GM12878 (cell line): ENCODE measurements around the gene NCAPH2. TPM values are rescaled to one million over a fixed set of nuclear protein-coding genes. Genes with fewer than 3 reads are reported as not detected.

ENCODE experiments used
- CBX5 ChIP-seq: sonication (generic); IDR thresholded peaks from 2 replicates; pipeline ENCODE4 v1.6.1; 2016; ENCODE audit warnings: low read depth, moderate library complexity, mild to moderate bottlenecking, inconsistent platforms
- CHD2 ChIP-seq: IDR thresholded peaks from 2 replicates; pipeline ENCODE4 v1.6.1; 2011; ENCODE audit warnings: low read depth, low read length, improper control_type of control experiment, borderline replicate concordance
- EED ChIP-seq: sonication (generic); IDR thresholded peaks from 2 replicates; pipeline ENCODE4 v1.6.1; 2016; ENCODE audit warnings: antibody characterized with exemption, low read depth
- ESRRA ChIP-seq: IDR thresholded peaks from 2 replicates; pipeline ENCODE4 v1.6.1; 2012; ENCODE audit warnings: mild to moderate bottlenecking, low read length, improper control_type of control experiment
- HDGF ChIP-seq: fragments of 450-650 bp; IDR thresholded peaks from 2 replicates; pipeline ENCODE4 v1.6.1; 2016; ENCODE audit warnings: antibody characterized with exemption
- MEF2B ChIP-seq: fragments of 450-650 bp; IDR thresholded peaks from 2 replicates; pipeline ENCODE4 v1.6.1; 2018; ENCODE audit warnings: mild to moderate bottlenecking, moderate library complexity; ENCODE audit not compliant: partially characterized antibody, poor library complexity, severe bottlenecking
- MLLT1 ChIP-seq: fragments of 450-650 bp; IDR thresholded peaks from 2 replicates; pipeline ENCODE4 v1.6.1; 2016; ENCODE audit warnings: mild to moderate bottlenecking
- MTA3 ChIP-seq: IDR thresholded peaks from 2 replicates; pipeline ENCODE4 v1.6.1; 2012; ENCODE audit warnings: low read length, inconsistent platforms, borderline replicate concordance
- MYC ChIP-seq: IDR thresholded peaks from 2 replicates; pipeline ENCODE4 v1.6.1; 2011; ENCODE audit warnings: mild to moderate bottlenecking, low read length, moderate library complexity, inconsistent platforms; ENCODE audit not compliant: insufficient read depth, insufficient replicate concordance, insufficient read length, severe bottlenecking
- NR2C2 ChIP-seq: IDR thresholded peaks from 2 replicates; pipeline ENCODE4 v1.6.1; 2011; ENCODE audit warnings: borderline replicate concordance, low read depth; ENCODE audit not compliant: control insufficient read depth, insufficient read length
- NR2F1 ChIP-seq: fragments of 450-650 bp; conservative IDR thresholded peaks from 2 replicates; pipeline ENCODE4 v1.6.1; 2017; ENCODE audit warnings: mild to moderate bottlenecking
- PML ChIP-seq: IDR thresholded peaks from 2 replicates; pipeline ENCODE4 v1.6.1; 2012; ENCODE audit warnings: low read length, inconsistent platforms
- RBBP5 ChIP-seq: fragments of 200-600 bp; sonication (generic); conservative IDR thresholded peaks from 2 replicates; pipeline ENCODE4 v1.6.1; 2016
- RFX5 ChIP-seq: IDR thresholded peaks from 2 replicates; pipeline ENCODE4 v1.6.1; 2011; ENCODE audit warnings: low read depth, low read length, improper control_type of control experiment
- RUNX3 ChIP-seq: IDR thresholded peaks from 2 replicates; pipeline ENCODE4 v1.6.1; 2012; ENCODE audit warnings: low read length, inconsistent platforms
- SMC3 ChIP-seq: IDR thresholded peaks from 2 replicates; pipeline ENCODE4 v1.6.1; 2011; ENCODE audit warnings: low read length, improper control_type of control experiment, borderline replicate concordance
- TAF1 ChIP-seq: IDR thresholded peaks from 2 replicates; pipeline ENCODE4 v1.6.1; 2011; ENCODE audit warnings: mild to moderate bottlenecking, low read depth, low read length, borderline replicate concordance
- ZNF24 ChIP-seq: fragments of 450-650 bp; IDR thresholded peaks from 2 replicates; pipeline ENCODE4 v1.6.1; 2017; ENCODE audit warnings: antibody characterized with exemption, mild to moderate bottlenecking
- ZNF592 ChIP-seq: fragments of 450-650 bp; IDR thresholded peaks from 2 replicates; pipeline ENCODE4 v1.6.1; 2017; ENCODE audit warnings: mild to moderate bottlenecking, moderate library complexity
- polyA plus RNA-seq, 11 experiments: library from polyadenylated mRNA; depleted of rRNA in 4 of 11; unstranded in 6 of 11; stranded (reverse) in 5 of 11; fragments of >200 nt; fragmentation: Nextera tagmentation in 4 of 11; fragmentation: Illumina TruSeq in 1 of 11; extraction: Ambion mirVana in 4 of 11; extraction: Trizol in 1 of 11; gene quantifications; 1 replicate in 1 of 11; 2 replicates in 10 of 11; pipeline versions ENCODE4 v1.2.1 to v1.2.3, GENCODE V29; 2011 to 2016; ENCODE audit warnings: inconsistent platforms in 2 of 11, missing spikeins in 2 of 11, low read depth in 1 of 11
- total RNA-seq, 4 experiments: library from RNA; depleted of rRNA in 3 of 4; stranded (reverse); fragments of >200 nt in 3 of 4; fragmentation: Illumina TruSeq in 1 of 4; extraction: Trizol in 1 of 4; gene quantifications; 2 replicates each; pipeline versions ENCODE4 v1.2.1 to v1.2.3, GENCODE V29; 2013 to 2021
- TF ChIP-seq, protein P1 (sequence below): fragments of 450-650 bp; IDR thresholded peaks from 2 replicates; pipeline ENCODE4 v1.6.1; 2017; ENCODE audit warnings: borderline replicate concordance
- TF ChIP-seq, protein P2 (sequence below): IDR thresholded peaks from 2 replicates; pipeline ENCODE4 v1.6.1; 2012; ENCODE audit warnings: low read depth, low read length, improper control_type of control experiment
- TF ChIP-seq, protein P3 (sequence below): IDR thresholded peaks from 2 replicates; pipeline ENCODE4 v1.6.1; 2011; ENCODE audit warnings: low read depth, low read length, improper control_type of control experiment, borderline replicate concordance

Gene NCAPH2
- total and polyA plus RNA-seq, 10 of the 15 experiments (the other 5 are each of a cell fraction or from before 2014, with no cell fraction given) = 5.0 to 110 (median 59.9) TPM

GRCh38 chr22:50469377-50470305, 38.4 kb upstream of the NCAPH2 start (continued):
- TF ChIP-seq, protein P1, sequence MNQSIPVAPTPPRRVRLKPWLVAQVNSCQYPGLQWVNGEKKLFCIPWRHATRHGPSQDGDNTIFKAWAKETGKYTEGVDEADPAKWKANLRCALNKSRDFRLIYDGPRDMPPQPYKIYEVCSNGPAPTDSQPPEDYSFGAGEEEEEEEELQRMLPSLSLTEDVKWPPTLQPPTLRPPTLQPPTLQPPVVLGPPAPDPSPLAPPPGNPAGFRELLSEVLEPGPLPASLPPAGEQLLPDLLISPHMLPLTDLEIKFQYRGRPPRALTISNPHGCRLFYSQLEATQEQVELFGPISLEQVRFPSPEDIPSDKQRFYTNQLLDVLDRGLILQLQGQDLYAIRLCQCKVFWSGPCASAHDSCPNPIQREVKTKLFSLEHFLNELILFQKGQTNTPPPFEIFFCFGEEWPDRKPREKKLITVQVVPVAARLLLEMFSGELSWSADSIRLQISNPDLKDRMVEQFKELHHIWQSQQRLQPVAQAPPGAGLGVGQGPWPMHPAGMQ = no peak
- TF ChIP-seq MLLT1 (peak; percentile 69), MTA3 (no peak; the same call in 1 of the 2 replicates), RFX5 (peak; percentile 46; the same call in 1 of the 2 replicates), ESRRA (no peak), MYC (no peak), TAF1 (no peak), HDGF (0 out of 2 replicates have a peak, but pooled peaks have one; percentile 40), ZNF24 (no peak), SMC3 (no peak), PML (no peak), RBBP5 (no peak), MEF2B (peak; percentile 86), CHD2 (peak; percentile 87), RUNX3 (peak; percentile 89), EED (peak; percentile 86), NR2F1 (peak; percentile 77), CBX5 (no peak), NR2C2 (no peak), ZNF592 (no peak)
- TF ChIP-seq, protein P2, sequence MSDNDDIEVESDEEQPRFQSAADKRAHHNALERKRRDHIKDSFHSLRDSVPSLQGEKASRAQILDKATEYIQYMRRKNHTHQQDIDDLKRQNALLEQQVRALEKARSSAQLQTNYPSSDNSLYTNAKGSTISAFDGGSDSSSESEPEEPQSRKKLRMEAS = 0 out of 2 replicates have a peak, but pooled peaks have one; percentile 11
- TF ChIP-seq, protein P3, sequence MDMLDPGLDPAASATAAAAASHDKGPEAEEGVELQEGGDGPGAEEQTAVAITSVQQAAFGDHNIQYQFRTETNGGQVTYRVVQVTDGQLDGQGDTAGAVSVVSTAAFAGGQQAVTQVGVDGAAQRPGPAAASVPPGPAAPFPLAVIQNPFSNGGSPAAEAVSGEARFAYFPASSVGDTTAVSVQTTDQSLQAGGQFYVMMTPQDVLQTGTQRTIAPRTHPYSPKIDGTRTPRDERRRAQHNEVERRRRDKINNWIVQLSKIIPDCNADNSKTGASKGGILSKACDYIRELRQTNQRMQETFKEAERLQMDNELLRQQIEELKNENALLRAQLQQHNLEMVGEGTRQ = no peak
